ENCODE results near the gene RNF166.

RNF166 gene

GRCh38 chr16:88652762-88653063 lies 53.5 kb downstream of the RNF166 start:
- no peak for DNase-seq (ENCODE audit: low spot score)

DNA sequence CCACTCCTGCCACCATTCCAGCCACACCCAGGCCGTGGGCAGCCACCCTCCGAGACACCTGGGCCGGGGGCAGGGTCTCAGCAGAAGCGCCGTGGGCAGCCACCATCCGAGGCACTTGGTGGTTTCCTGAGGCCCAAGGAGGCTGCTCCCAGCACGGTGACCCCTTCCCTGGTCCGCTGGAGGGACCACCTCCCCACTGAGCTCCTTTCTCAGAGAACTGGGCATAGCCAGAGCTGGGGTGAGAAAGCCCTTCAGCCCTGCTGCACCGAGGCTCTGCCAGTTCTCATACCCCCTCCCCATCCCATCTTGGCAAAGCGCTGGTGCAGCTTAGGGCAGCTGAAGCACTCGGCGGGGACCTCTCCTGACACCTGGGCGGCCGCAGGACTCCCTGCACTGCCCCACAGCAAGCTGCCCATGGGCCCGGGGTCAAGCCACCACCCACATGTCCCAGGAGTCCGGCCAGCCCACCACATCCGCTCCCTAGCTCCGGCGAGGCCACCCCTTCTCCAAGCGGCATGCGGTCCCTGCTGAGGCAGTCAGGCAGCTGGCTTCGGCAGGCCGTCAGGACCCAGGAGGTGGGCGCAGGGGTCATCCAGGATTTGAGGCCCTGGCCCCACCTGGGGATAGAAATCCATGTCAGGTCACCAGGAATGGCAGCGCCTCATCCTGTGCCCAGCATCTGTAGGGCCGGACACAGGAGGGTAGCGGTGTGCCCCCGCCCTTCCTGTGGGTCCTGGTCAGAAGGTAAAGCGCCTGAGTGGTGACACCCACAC lies 54.0 kb downstream of the RNF166 start:
- no peak for DNase-seq (ENCODE audit: low spot score)

DNA sequence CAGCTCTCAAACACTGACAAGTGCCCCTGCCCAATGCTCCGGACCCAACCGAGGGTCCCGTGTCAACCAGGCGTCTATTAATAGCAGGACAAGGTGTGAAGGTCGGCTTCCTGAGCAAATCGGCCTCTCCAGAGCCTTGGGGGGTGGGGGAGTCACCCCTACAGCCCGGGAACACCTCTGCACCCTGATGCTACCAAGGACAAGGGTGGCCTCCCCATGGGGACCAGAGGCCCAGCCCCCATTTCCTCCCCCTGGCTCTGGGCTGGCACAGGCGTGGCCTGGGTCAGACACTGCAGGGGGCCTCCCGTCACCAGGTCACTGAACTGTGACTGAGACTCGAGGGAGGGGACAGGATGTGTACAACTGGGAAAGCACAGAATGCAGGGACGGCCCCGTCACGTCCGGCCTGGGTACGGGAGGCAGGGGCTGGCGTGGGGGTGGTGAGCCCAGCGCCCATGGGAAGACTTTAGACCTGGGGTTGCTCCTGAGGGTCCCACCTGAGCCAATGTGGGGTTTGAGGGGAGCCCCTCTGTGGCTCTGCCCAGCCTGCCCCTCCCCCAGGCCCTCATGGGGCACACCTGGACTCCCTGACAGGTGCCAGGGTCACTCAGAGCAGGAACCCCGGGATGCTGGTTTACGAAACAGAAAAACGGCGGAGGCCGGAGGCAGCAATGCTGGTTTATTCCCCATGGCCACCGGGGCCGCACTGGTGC lies 54.8 kb downstream of the RNF166 start:
- DNase-seq (ENCODE audit: low spot score): no peak

DNA sequence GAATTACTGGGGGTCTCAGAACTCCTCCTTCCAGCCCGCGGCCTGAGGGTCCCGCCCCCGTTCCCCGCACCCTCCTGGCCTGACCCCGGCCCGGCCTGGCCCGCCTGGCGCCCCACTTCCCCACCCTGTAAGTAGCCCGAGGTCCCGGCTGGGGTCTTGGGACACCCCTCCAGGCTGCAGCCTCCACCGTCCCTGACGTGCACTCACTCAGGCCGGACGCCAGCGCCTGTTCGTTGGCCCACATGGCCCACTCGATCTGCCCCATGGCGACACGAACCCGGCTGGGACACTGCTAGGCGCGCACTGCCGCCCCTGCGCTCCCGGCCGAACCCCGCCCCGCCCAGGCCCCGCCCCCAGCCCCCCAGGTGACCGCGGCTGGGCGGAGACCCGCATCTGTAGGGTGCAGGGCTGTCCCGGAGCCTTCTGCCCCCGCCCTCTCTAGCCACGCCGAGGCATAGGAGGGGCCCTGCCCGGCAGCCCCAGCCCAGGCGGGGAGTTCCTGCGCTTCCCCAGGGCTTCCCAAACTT lies 55.4 kb downstream of the RNF166 start, which contains the start of gene CYBA:
CYBA (minus strand) TSS at position 305 of the 527 bp plus-strand sequence; CDS start at position 265, 40 bp downstream.
- peak; percentile 85 for DNase-seq (ENCODE audit: low spot score)

GRCh38 chr16:88649924-88650748 lies 56.1 kb downstream of the RNF166 start:
- DNase-seq (ENCODE audit: low spot score): peak; percentile 64

GRCh38 chr16:88649195-88649923 lies 56.8 kb downstream of the RNF166 start:
- no peak for DNase-seq (ENCODE audit: low spot score)

DNA sequence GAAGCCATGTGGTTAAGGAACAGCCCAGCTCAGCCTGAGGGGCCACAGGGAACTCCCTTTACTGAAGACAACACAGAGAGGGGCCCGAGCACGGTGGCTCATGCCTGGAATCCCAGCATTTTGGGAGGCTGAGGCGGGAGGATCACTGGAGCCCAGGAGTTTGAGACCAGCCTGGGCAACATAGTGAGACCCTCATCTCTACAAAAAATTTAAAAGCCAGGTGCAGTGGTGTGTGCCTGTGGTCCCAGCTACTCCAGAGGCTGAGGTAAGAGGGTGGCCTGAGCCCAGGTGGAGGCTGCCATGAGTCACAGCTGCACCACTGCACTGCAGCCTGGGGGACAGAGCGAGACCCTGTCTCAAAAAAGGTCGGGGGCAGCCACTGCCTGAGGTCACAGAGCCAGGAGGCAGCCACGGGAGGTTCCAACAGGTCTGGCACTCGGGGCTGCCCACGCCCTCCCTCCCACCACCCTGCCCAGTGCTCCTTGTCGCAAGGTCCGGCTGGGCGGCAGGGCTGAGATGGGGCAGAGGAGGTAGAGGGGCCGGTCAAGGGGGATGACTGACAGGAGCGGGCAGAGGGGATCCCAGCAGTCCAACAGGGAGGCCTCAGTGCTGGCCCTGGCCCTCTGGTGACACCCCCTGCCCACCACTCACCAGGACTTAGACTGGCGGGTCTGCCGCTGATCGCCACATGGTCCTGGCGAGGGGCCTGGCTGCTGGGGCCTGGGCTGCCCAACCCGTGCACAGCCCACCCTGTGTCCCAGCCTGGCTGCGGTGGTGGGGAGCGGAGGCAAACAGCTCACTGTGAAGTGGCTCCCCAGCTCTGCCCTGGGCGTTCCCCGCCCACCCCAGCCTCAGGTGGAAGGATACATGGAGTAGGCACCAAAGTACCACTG lies 58.8 kb downstream of the RNF166 start:
- no peak for DNase-seq (ENCODE audit: low spot score)

All from AG08396 (cell line).